Nephron progenitor cell (in vitro differentiated cells): ENCODE measurements around the gene HNRNPH1.
A peak's percentile ranks its signal among the peaks of the same experiment; 100 is the strongest.

Experiments
- DNase-seq: peaks from one replicate; pipeline ENCODE4 v3.0.0; 2021
- H3K27ac Mint-ChIP-seq: 2 replicates; pipeline ENCODE4 v1.8.0; 2021; ENCODE audit warnings: mild to moderate bottlenecking, moderate library complexity, mixed read lengths
- H3K27me3 Mint-ChIP-seq: 2 replicates; pipeline ENCODE4 v1.8.0; 2021; ENCODE audit warnings: mild to moderate bottlenecking, low read depth, mixed read lengths; ENCODE audit not compliant: poor library complexity
- H3K36me3 Mint-ChIP-seq: 2 replicates; pipeline ENCODE4 v1.8.0; 2021; ENCODE audit warnings: low read depth, mixed read lengths
- H3K4me1 Mint-ChIP-seq: 2 replicates; pipeline ENCODE4 v1.8.0; 2021; ENCODE audit warnings: mixed read lengths
- H3K4me3 Mint-ChIP-seq: 2 replicates; pipeline ENCODE4 v1.8.0; 2021; ENCODE audit warnings: mild to moderate bottlenecking, moderate library complexity, mixed read lengths
- H3K9me3 Mint-ChIP-seq: 2 replicates; pipeline ENCODE4 v1.8.0; 2021; ENCODE audit warnings: mild to moderate bottlenecking, moderate library complexity, mixed read lengths
- TF ChIP-seq, protein P1 (sequence below): fragments of 200-600 bp; sonication (generic); IDR thresholded peaks from 2 replicates; pipeline ENCODE4 v1.5.0; 2021; ENCODE audit warnings: antibody characterized with exemption

The HNRNPH1 gene

DNA sequence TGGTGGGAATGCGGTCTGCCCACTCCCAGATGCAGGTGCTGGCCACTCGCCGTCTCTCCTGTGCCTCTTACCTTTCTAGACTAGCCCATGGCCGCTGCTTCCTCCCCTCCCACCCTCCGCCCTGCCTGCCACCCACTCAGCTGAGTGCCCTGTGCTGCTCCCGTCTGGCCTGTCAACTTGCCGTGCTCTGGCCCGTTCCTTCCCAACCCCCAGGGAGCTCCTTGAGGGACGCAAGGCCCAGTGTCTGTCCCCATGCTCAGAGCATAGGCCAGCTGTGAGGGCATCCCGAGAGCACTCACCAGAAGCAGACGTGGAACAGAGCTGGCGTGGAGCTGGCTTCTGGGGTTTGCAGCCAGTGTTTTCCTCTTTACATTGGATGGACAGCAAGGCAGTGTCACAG lies 20.2 kb downstream of the HNRNPH1 start:
- H3K36me3 Mint-ChIP-seq = peaks cover 43% of the 10 kb centered on the region
- no peak overlapping the region for H3K27ac Mint-ChIP-seq
- no peak for DNase-seq
- TF ChIP-seq, protein P1, sequence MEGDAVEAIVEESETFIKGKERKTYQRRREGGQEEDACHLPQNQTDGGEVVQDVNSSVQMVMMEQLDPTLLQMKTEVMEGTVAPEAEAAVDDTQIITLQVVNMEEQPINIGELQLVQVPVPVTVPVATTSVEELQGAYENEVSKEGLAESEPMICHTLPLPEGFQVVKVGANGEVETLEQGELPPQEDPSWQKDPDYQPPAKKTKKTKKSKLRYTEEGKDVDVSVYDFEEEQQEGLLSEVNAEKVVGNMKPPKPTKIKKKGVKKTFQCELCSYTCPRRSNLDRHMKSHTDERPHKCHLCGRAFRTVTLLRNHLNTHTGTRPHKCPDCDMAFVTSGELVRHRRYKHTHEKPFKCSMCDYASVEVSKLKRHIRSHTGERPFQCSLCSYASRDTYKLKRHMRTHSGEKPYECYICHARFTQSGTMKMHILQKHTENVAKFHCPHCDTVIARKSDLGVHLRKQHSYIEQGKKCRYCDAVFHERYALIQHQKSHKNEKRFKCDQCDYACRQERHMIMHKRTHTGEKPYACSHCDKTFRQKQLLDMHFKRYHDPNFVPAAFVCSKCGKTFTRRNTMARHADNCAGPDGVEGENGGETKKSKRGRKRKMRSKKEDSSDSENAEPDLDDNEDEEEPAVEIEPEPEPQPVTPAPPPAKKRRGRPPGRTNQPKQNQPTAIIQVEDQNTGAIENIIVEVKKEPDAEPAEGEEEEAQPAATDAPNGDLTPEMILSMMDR = no peak
- no peaks in the 10 kb centered on the region for H3K9me3 Mint-ChIP-seq
- peaks cover 2% of the 10 kb centered on the region for H3K27me3 Mint-ChIP-seq
- no peak overlapping the region for H3K4me3 Mint-ChIP-seq
- H3K4me1 Mint-ChIP-seq = peaks cover 12% of the 10 kb centered on the region

DNA sequence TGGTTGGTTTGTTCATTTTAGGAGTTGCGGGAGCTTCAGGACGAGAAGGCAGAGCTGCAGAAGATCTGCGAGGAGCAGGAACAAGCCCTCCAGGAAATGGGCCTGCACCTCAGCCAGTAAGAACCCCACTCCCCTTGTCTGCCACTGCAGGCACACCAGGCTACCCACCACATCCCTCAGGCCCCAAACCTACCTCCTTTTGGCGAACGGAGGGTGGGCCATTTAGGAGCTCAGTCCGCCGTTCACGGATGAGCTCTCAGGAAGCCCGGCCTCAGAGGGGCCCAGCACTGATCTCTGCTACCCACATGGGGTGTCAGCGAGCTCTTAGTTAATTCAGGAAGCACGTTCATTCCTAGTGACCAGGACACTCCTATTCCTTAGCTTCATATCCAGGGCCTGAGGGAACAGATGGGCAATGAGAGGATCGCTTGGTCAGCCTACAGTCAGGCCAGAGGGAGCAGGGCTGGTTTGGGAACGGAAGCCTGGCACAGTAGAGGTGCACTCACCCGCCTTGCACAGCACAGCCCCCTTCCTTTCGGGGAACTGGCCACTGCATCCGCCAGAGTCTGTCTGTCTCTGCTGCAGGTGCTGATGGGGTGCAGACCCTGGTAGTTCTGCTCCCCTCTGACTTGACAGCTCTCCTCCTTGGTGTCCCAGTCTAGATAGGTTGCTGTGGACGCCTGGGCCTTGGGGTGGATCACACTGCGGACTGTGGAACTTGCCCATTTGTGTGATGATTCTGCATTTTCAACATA lies 21.4 kb downstream of the HNRNPH1 start:
- TF ChIP-seq, protein P1 = no peak
- H3K4me1 Mint-ChIP-seq = peaks cover 10% of the 10 kb centered on the region
- peaks cover 2% of the 10 kb centered on the region for H3K27me3 Mint-ChIP-seq
- H3K36me3 Mint-ChIP-seq = peaks cover 44% of the 10 kb centered on the region
- no peaks in the 10 kb centered on the region for H3K9me3 Mint-ChIP-seq
- H3K4me3 Mint-ChIP-seq = no peak overlapping the region
- DNase-seq = no peak
- H3K27ac Mint-ChIP-seq = peak overlapping the region; percentile 57

DNA sequence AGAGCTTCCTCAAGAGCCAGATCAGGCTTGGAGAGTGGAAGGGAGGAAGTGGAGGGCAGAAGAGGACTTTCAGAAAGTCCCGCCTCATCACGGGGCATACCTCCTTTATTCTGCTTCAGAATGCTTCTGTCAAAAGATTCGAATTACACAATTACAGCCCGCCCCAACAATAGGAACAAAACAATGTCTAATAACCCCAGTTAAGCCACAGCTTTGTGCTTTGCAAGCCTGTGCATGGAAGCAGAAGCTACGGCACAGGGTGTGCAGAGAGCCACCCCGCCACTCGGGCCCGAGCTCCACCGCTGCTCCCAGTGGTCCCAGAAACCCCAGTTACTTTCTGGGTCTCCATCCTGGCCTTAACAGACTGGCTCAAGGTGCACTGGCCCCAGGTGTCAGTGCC lies 23.5 kb downstream of the HNRNPH1 start:
- no peak for DNase-seq
- Mint-ChIP-seq H3K4me1 (no peaks in the 10 kb centered on the region), H3K4me3 (no peak overlapping the region), H3K27me3 (peaks cover 1% of the 10 kb centered on the region), H3K9me3 (no peaks in the 10 kb centered on the region), H3K36me3 (peaks cover 44% of the 10 kb centered on the region), H3K27ac (peak overlapping the region; percentile 54)
- TF ChIP-seq, protein P1 = no peak

DNA sequence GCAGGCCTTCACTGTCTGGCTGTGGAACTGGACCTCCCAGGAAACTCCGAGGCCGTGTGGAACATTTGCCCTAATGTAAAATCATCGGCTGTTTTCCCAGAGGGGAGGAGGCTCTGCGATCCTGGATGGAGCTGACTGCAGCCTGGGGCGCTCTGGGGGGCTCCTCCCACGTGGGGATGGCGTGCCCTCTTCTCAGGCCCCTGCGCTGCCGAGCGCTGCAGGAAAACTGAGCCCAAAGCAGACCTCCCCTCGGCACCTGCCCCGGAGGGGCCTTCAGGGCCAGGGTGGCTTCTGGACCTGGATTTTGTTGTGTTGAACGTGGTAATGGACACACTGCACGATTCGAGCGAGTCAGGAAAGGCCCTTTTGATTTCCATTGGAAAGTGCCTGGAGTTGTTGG lies 23.9 kb downstream of the HNRNPH1 start:
- Mint-ChIP-seq H3K27ac (peak overlapping the region; percentile 54), H3K4me1 (no peaks in the 10 kb centered on the region), H3K27me3 (no peaks in the 10 kb centered on the region), H3K9me3 (no peaks in the 10 kb centered on the region), H3K36me3 (peaks cover 47% of the 10 kb centered on the region), H3K4me3 (no peak overlapping the region)
- DNase-seq = no peak
- TF ChIP-seq, protein P1 = no peak

DNA sequence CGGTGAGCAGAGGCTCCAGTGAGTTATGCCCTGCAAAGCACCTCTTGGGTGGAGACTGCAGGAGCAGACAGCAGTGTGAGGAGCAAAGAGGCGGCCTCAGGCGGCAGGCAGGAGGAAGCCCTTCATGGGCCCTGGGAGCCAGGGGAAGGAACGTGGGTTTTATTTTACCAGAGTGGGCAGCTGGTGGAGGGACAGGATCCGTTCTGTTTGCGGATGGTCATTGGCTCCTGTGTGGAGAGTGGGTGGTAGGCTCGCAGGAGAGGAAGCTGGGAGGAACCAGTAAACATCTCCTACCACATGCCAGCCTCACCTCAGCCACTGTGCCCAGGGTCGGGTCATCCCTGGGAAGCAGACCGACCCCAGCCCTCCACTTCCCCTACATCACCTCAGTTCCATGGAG lies 24.4 kb downstream of the HNRNPH1 start:
- DNase-seq = no peak
- peaks cover 47% of the 10 kb centered on the region for H3K36me3 Mint-ChIP-seq
- TF ChIP-seq, protein P1 = no peak
- H3K4me3 Mint-ChIP-seq = no peak overlapping the region
- H3K9me3 Mint-ChIP-seq = no peaks in the 10 kb centered on the region
- no peaks in the 10 kb centered on the region for H3K27me3 Mint-ChIP-seq
- H3K4me1 Mint-ChIP-seq = no peaks in the 10 kb centered on the region
- peak overlapping the region; percentile 37 for H3K27ac Mint-ChIP-seq

DNA sequence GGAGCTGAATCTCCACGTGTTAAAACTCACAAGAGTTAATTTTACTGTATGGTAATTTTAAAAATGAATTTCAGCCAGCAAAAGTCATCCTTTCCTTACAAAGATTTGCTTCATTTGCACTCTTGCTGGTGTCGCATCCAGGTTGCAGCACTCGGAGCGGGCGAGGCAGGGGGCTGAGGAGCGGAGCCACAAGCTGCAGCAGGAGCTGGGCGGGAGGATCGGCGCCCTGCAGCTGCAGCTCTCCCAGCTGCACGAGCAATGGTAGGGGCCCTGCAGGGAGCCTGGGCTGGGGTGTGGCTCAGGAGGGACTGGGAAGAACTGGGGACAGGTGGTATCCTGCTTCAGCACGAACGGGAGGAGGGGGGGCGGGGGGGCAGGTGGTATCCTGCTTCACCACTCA lies 27.1 kb downstream of the HNRNPH1 start:
- Mint-ChIP-seq H3K4me3 (no peak overlapping the region), H3K36me3 (peaks cover 64% of the 10 kb centered on the region), H3K4me1 (no peaks in the 10 kb centered on the region), H3K27ac (no peak overlapping the region), H3K27me3 (no peaks in the 10 kb centered on the region), H3K9me3 (no peaks in the 10 kb centered on the region)
- TF ChIP-seq, protein P1 = no peak
- DNase-seq = no peak
